ENCODE results near the gene PEPD.

DNA sequence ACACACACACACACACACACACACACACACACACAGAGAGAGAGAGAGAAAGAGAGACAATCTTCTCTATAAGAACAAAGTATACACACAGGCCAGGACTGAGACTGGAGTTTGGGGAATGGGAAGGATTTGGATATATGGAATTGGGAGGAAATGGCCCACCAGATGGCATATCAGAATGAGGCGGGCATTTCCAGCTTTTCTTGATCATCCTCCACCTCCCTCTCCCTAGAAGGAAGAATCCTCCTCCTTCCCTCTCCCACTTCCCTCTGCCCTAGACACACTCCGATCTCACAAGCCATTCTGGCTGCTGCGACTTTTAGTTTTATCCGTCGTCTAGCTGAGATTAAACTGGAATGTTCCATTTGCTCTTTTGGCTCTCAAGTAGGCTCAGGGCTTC lies 158.1 kb downstream of the PEPD start:
- TF ChIP-seq GATA2 (IDR thresholded peaks at IDR 0.05; ENCODE audit: low read depth, low read length) = no peak
- TF ChIP-seq GATA3 (IDR thresholded peaks at IDR 0.05; ENCODE audit: low read depth, low read length) = no peak

Data from SH-SY5Y (cell line).